Neuronal stem cell (in vitro differentiated cells): ENCODE data around the gene MKLN1.

Source experiments
- DNase-seq: peaks from one replicate; pipeline ENCODE4 v3.0.0-alpha.2; 2013; ENCODE audit warnings: low spot score
- H2AFZ ChIP-seq: one replicate; pipeline ENCODE4 v1.6.1; 2013; ENCODE audit warnings: mild to moderate bottlenecking, low read length, inconsistent platforms
- H2AK5ac ChIP-seq: 2 replicates; pipeline ENCODE4 v1.6.1; 2013; ENCODE audit warnings: low read depth, mild to moderate bottlenecking, inconsistent platforms, low read length, moderate library complexity, mixed read lengths
- H2BK120ac ChIP-seq: 2 replicates; pipeline ENCODE4 v1.6.1; 2013; ENCODE audit warnings: low read depth, mild to moderate bottlenecking, inconsistent platforms, low read length, moderate library complexity, mixed read lengths
- H2BK12ac ChIP-seq: one replicate; pipeline ENCODE4 v1.6.1; 2013; ENCODE audit warnings: low read length, inconsistent platforms
- H2BK15ac ChIP-seq: 2 replicates; pipeline ENCODE4 v1.6.1; 2013; ENCODE audit warnings: mild to moderate bottlenecking, low read length, inconsistent platforms, mixed read lengths
- H2BK5ac ChIP-seq: one replicate; pipeline ENCODE4 v1.6.1; 2013; ENCODE audit warnings: inconsistent platforms, mild to moderate bottlenecking, low read length, moderate library complexity
- H3K14ac ChIP-seq: one replicate; pipeline ENCODE4 v1.6.1; 2013; ENCODE audit warnings: low read length, inconsistent platforms
- H3K18ac ChIP-seq: 2 replicates; pipeline ENCODE4 v1.6.1; 2013; ENCODE audit warnings: low read length, inconsistent platforms
- H3K23ac ChIP-seq: 2 replicates; pipeline ENCODE4 v1.6.1; 2013; ENCODE audit warnings: low read depth, mild to moderate bottlenecking, mixed read lengths, low read length, inconsistent platforms; ENCODE audit not compliant: poor library complexity
- H3K27ac ChIP-seq: replicated peaks from 3 replicates; pipeline ENCODE4 v1.5.1; 2013; ENCODE audit warnings: low read length, inconsistent platforms
- H3K27me3 ChIP-seq, 3 experiments: 2 replicates each; pipeline ENCODE4 v1.6.1; 2013; ENCODE audit warnings: low read length in 3 of 3, mild to moderate bottlenecking in 2 of 3, inconsistent platforms in 1 of 3, low read depth in 1 of 3, mixed read lengths in 1 of 3, moderate library complexity in 1 of 3; ENCODE audit not compliant: control insufficient read depth in 3 of 3, insufficient read depth in 3 of 3
- H3K36me3 ChIP-seq, 2 donors: replicated peaks in 1 of 2; 2 replicates each; pipeline ENCODE4 v1.6.1; 2013; ENCODE audit warnings: low read length in 2 of 2; ENCODE audit not compliant: control insufficient read depth in 2 of 2, insufficient read depth in 2 of 2
- H3K4ac ChIP-seq: 2 replicates; pipeline ENCODE4 v1.6.1; 2013; ENCODE audit warnings: inconsistent platforms, mild to moderate bottlenecking, low read length, moderate library complexity
- H3K4me1 ChIP-seq, 2 donors: 1 replicate in 1 of 2; 2 replicates in 1 of 2; pipeline ENCODE4 v1.6.1; 2013; ENCODE audit warnings: low read length in 2 of 2, low read depth in 1 of 2; ENCODE audit not compliant: control insufficient read depth in 2 of 2, insufficient read depth in 1 of 2
- H3K4me2 ChIP-seq: one replicate; pipeline ENCODE4 v1.6.1; 2013; ENCODE audit warnings: mild to moderate bottlenecking, low read length, inconsistent platforms; ENCODE audit not compliant: insufficient read depth, poor library complexity, severe bottlenecking
- H3K4me3 ChIP-seq, 2 donors: 2 replicates each; pipeline ENCODE4 v1.5.1; 2013; ENCODE audit warnings: low read length in 2 of 2, mild to moderate bottlenecking in 2 of 2, inconsistent platforms in 1 of 2, moderate library complexity in 1 of 2
- H3K79me1 ChIP-seq: one replicate; pipeline ENCODE4 v1.6.1; 2013; ENCODE audit warnings: low read depth, mild to moderate bottlenecking, inconsistent platforms, low read length, moderate library complexity
- H3K9ac ChIP-seq: one replicate; pipeline ENCODE4 v1.6.1; 2013; ENCODE audit warnings: mild to moderate bottlenecking, low read depth, low read length, inconsistent platforms; ENCODE audit not compliant: poor library complexity
- H3K9me3 ChIP-seq, 2 donors: replicated peaks in 1 of 2; 2 replicates each; pipeline versions ENCODE3 to v1.6.1; 2013; ENCODE audit warnings: low read length in 2 of 2, mild to moderate bottlenecking in 2 of 2, inconsistent platforms in 1 of 2, low read depth in 1 of 2, mixed read lengths in 1 of 2, moderate library complexity in 1 of 2; ENCODE audit not compliant: control insufficient read depth in 2 of 2, insufficient read depth in 1 of 2
- H4K8ac ChIP-seq: one replicate; pipeline ENCODE4 v1.6.1; 2013; ENCODE audit warnings: low read depth, mild to moderate bottlenecking, inconsistent platforms, low read length, moderate library complexity
- H4K91ac ChIP-seq: one replicate; pipeline ENCODE4 v1.6.1; 2013; ENCODE audit warnings: low read length, low read depth, mild to moderate bottlenecking, inconsistent platforms; ENCODE audit not compliant: poor library complexity
- WGBS, 2 donors: extraction: QIAGEN DNeasy Blood & Tissue Kit; methylation state at CpG; one replicate each; pipeline ENCODE4 v1.1.7; 2013; ENCODE audit warnings: missing lambda C conversion rate in 2 of 2, mixed read lengths in 1 of 2; ENCODE audit not compliant: insufficient read length in 2 of 2, insufficient replicate concordance in 1 of 2; ENCODE audit errors: extremely low coverage in 2 of 2; 5-methylcytosine and 5-hydroxymethylcytosine counted together

The MKLN1 gene

GRCh38 chr7:131371411-131371810 lies 43.7 kb downstream of the MKLN1 start:
- no peak overlapping the region for H3K4me3 ChIP-seq
- H3K9ac ChIP-seq, result no peak overlapping the region
- no peak for DNase-seq
- no CpG with 5 or more reads among the region's 2 CpGs for WGBS, 2 donors
- H3K9me3 ChIP-seq, result no peaks in the 10 kb centered on the region
- H2AFZ ChIP-seq, result no peak overlapping the region
- no peak overlapping the region for H3K4me2 ChIP-seq
- H4K8ac ChIP-seq, result no peak overlapping the region
- no peak overlapping the region for H2AK5ac ChIP-seq
- H2BK120ac ChIP-seq, result no peak overlapping the region
- no peak overlapping the region for H2BK5ac ChIP-seq
- no peak overlapping the region for H3K23ac ChIP-seq
- no peaks in the 10 kb centered on the region for H3K36me3 ChIP-seq
- H3K27ac ChIP-seq, result no peak overlapping the region
- no peak overlapping the region for H3K4ac ChIP-seq
- no peaks in the 10 kb centered on the region for H3K79me1 ChIP-seq
- no peak overlapping the region for H2BK12ac ChIP-seq
- no peak overlapping the region for H4K91ac ChIP-seq
- no peaks in the 10 kb centered on the region for H3K27me3 ChIP-seq
- H3K18ac ChIP-seq, result no peak overlapping the region
- no peak overlapping the region for H2BK15ac ChIP-seq
- peaks cover 0 to 3% of the 10 kb centered on the region in 2 donors for H3K4me1 ChIP-seq
- H3K14ac ChIP-seq, result no peak overlapping the region

- WGBS, 2 donors, result no CpG with 5 or more reads among the region's 1 CpG
- Histone ChIP-seq H3K23ac (no peak overlapping the region), H3K9ac (no peak overlapping the region), H3K27me3 (no peaks in the 10 kb centered on the region), H2BK120ac (no peak overlapping the region), H3K4me2 (no peak overlapping the region), H3K27ac (no peak overlapping the region), H4K91ac (no peak overlapping the region), H3K4ac (no peak overlapping the region), H3K79me1 (no peaks in the 10 kb centered on the region), H3K9me3 (peaks cover 0 to 1% of the 10 kb centered on the region in 2 donors), H2AK5ac (no peak overlapping the region), H2BK12ac (no peak overlapping the region), H2BK5ac (no peak overlapping the region), H2AFZ (no peak overlapping the region), H2BK15ac (no peak overlapping the region), H3K36me3 (peaks cover 0 to 5% of the 10 kb centered on the region in 2 donors), H4K8ac (no peak overlapping the region), H3K4me1 (peaks cover 0 to 3% of the 10 kb centered on the region in 2 donors), H3K4me3 (no peak overlapping the region), H3K18ac (no peak overlapping the region), H3K14ac (no peak overlapping the region)
- no peak for DNase-seq
Observed at GRCh38 chr7:131372554-131372953, 44.9 kb downstream of the MKLN1 start.

GRCh38 chr7:131374821-131375220 lies 47.1 kb downstream of the MKLN1 start:
- no peak overlapping the region for H3K9ac ChIP-seq
- H3K23ac ChIP-seq, result no peak overlapping the region
- H2AK5ac ChIP-seq, result no peak overlapping the region
- peaks cover 0 to 6% of the 10 kb centered on the region in 2 donors for H3K9me3 ChIP-seq
- no peak for DNase-seq
- no peak overlapping the region for H4K91ac ChIP-seq
- H2AFZ ChIP-seq, result no peak overlapping the region
- H3K18ac ChIP-seq, result no peak overlapping the region
- no peak overlapping the region for H2BK120ac ChIP-seq
- H2BK5ac ChIP-seq, result no peak overlapping the region
- no peaks in the 10 kb centered on the region for H3K79me1 ChIP-seq
- no peak overlapping the region for H2BK15ac ChIP-seq
- H3K4me2 ChIP-seq, result no peak overlapping the region
- no peak overlapping the region for H3K27ac ChIP-seq
- no peak overlapping the region for H3K4me3 ChIP-seq
- no peak overlapping the region for H4K8ac ChIP-seq
- WGBS, 2 donors, result no CpG with 5 or more reads among the region's 1 CpG
- no peak overlapping the region for H3K4ac ChIP-seq
- H3K36me3 ChIP-seq, result peaks cover 0 to 20% of the 10 kb centered on the region in 2 donors
- H2BK12ac ChIP-seq, result no peak overlapping the region
- no peaks in the 10 kb centered on the region for H3K27me3 ChIP-seq
- H3K4me1 ChIP-seq, result peaks cover 0 to 3% of the 10 kb centered on the region in 2 donors
- H3K14ac ChIP-seq, result no peak overlapping the region

GRCh38 chr7:131381069-131381838 lies 53.6 kb downstream of the MKLN1 start:
- H2BK12ac ChIP-seq, result no peak overlapping the region
- WGBS, 2 donors, result no CpG with 5 or more reads among the region's 1 CpG
- H4K91ac ChIP-seq, result no peak overlapping the region
- H3K23ac ChIP-seq, result no peak overlapping the region
- H3K18ac ChIP-seq, result no peak overlapping the region
- no peak overlapping the region for H3K4me2 ChIP-seq
- no peaks in the 10 kb centered on the region for H3K79me1 ChIP-seq
- peaks cover 0 to 28% of the 10 kb centered on the region in 2 donors for H3K36me3 ChIP-seq
- DNase-seq, result no peak
- no peak overlapping the region for H2BK120ac ChIP-seq
- no peaks in the 10 kb centered on the region for H3K27me3 ChIP-seq
- no peak overlapping the region for H2AFZ ChIP-seq
- peaks cover 0 to 9% of the 10 kb centered on the region in 2 donors for H3K9me3 ChIP-seq
- no peak overlapping the region for H4K8ac ChIP-seq
- no peak overlapping the region for H3K4ac ChIP-seq
- H3K9ac ChIP-seq, result no peak overlapping the region
- H2BK15ac ChIP-seq, result no peak overlapping the region
- H3K4me3 ChIP-seq, result no peak overlapping the region
- H2BK5ac ChIP-seq, result no peak overlapping the region
- H2AK5ac ChIP-seq, result no peak overlapping the region
- H3K4me1 ChIP-seq, result no peaks in the 10 kb centered on the region
- H3K27ac ChIP-seq, result no peak overlapping the region
- H3K14ac ChIP-seq, result no peak overlapping the region
